T-helper 2 cell treated with Interferon-gamma antibody and Interleukin-4, amounts not matched to agents 5 μg/mL and 100 μg/mL, for 36 hours (primary cell): ENCODE measurements around the gene CTNNA1.
"Not testable (repeated sequence)": the region's sequence is repeated elsewhere in the genome, so short reads cannot be mapped to it uniquely, and the experiment has no call there.

Experiments used
- DNase-seq: peaks from one replicate; pipeline ENCODE4 v3.0.0; 2021; ENCODE audit warnings: low spot score
- H3K27ac Mint-ChIP-seq: one replicate; pipeline ENCODE4 v1.8.0; 2021; ENCODE audit warnings: mild to moderate bottlenecking, mixed read lengths
- H3K27me3 Mint-ChIP-seq: one replicate; pipeline ENCODE4 v1.8.0; 2021; ENCODE audit warnings: low read depth, mixed read lengths
- H3K36me3 Mint-ChIP-seq: one replicate; pipeline ENCODE4 v1.8.0; 2021; ENCODE audit warnings: low read depth, mixed read lengths
- H3K4me1 Mint-ChIP-seq: one replicate; pipeline ENCODE4 v1.8.0; 2021; ENCODE audit warnings: low read depth, mixed read lengths
- H3K4me3 Mint-ChIP-seq: one replicate; pipeline ENCODE4 v1.8.0; 2022; ENCODE audit warnings: mild to moderate bottlenecking, moderate library complexity, mixed read lengths
- H3K9me3 Mint-ChIP-seq: one replicate; pipeline ENCODE4 v1.8.0; 2021; ENCODE audit warnings: mixed read lengths

The CTNNA1 gene

GRCh38 chr5:138757061-138757776, 4.0 kb downstream of the CTNNA1 start:
- Mint-ChIP-seq H3K4me1 (peaks cover 36% of the 10 kb centered on the region), H3K27ac (no peak overlapping the region), H3K9me3 (no peaks in the 10 kb centered on the region), H3K27me3 (peaks cover 8% of the 10 kb centered on the region), H3K4me3 (no peak overlapping the region), H3K36me3 (peaks cover 19% of the 10 kb centered on the region)
- no peak for DNase-seq

DNA sequence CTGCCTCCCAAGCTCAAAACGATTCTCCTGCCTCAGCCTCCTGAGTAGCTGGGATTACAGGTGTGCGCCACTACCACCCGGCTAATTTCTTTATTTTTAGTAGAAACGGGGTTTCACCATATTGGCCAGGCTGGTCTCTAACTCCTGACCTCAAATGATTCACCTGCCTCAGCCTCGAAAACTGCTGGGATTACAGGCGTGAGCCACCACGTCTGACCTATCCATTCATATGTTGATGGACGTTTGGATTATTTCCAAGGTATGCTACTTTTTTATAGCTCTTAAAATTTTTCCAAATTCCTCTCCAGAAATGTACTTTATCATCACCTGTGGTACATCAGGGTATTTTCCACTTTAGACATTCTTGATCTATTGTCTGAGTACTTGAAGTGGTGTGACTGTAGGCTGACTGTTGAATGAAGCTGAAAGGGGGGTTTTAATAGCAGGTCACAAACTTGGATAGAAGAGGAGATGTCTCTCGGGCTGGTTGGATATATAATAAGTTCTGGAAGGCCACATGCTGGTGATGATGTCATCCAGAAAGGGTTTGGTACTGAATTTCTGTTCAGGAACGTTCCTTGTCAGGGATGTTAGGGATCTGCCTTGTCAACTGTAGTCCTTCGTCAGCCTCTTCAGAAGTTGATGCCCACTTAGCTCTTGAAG, 7.4 kb downstream of the CTNNA1 start:
- DNase-seq: no peak
- H3K27me3 Mint-ChIP-seq: no peaks in the 10 kb centered on the region
- peaks cover 23% of the 10 kb centered on the region for H3K36me3 Mint-ChIP-seq
- H3K27ac Mint-ChIP-seq: no peak overlapping the region
- no peaks in the 10 kb centered on the region for H3K9me3 Mint-ChIP-seq
- peak overlapping the region; percentile 25 for H3K4me3 Mint-ChIP-seq
- peaks cover 24% of the 10 kb centered on the region for H3K4me1 Mint-ChIP-seq

DNA sequence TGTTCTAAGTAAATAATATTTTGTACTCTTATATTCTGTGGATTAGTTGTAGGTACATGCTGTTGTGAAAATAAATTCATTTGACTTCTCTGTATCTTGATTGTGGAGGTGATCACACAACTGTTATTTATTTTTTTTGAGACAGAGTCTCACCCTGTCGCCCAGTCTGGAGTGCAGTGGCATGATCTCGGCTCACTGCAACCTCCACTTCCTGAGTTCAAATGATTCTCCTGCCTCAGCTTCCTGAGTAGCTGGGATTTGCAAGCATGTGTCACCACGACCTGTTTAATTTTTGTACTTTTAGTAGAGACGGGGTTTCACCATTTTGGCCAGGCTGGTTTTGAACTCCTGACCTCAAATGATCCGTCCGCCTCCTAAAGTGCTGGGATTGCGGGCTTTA, 7.9 kb downstream of the CTNNA1 start:
- H3K4me3 Mint-ChIP-seq: peak overlapping the region; percentile 25
- DNase-seq, H3K9me3 Mint-ChIP-seq, H3K27me3 Mint-ChIP-seq, H3K27ac Mint-ChIP-seq: not testable (repeated sequence)
- peaks cover 23% of the 10 kb centered on the region for H3K36me3 Mint-ChIP-seq
- peaks cover 26% of the 10 kb centered on the region for H3K4me1 Mint-ChIP-seq

DNA sequence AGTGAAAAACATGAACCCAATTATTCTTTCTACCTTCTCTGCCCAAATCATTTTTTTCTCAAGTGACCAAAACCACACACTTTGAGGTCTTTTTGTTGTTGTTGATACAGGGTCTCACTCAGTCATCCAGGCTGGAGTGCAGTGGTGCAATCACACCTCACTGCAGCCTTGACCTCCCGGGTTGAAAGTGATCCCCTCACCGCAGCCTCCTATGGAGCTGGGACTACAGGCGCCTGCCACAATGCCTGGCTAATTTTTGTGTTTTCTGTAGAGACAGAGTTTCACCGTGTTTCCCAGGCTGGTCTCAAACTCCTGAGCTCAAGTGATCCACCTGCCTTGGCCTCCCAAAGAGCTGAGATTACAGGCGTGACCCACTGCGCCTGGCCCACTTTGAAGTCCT, 8.4 kb downstream of the CTNNA1 start:
- not testable (repeated sequence) for H3K27ac Mint-ChIP-seq, DNase-seq, H3K27me3 Mint-ChIP-seq, H3K9me3 Mint-ChIP-seq, H3K4me3 Mint-ChIP-seq
- Mint-ChIP-seq H3K4me1 (peaks cover 24% of the 10 kb centered on the region), H3K36me3 (peaks cover 20% of the 10 kb centered on the region)

- Mint-ChIP-seq H3K27me3 (no peaks in the 10 kb centered on the region), H3K36me3 (peaks cover 19% of the 10 kb centered on the region), H3K4me3 (no peak overlapping the region), H3K9me3 (no peaks in the 10 kb centered on the region), H3K4me1 (peaks cover 22% of the 10 kb centered on the region), H3K27ac (no peak overlapping the region)
- no peak for DNase-seq
Measured at GRCh38 chr5:138762110-138762509, 8.9 kb downstream of the CTNNA1 start.

DNA sequence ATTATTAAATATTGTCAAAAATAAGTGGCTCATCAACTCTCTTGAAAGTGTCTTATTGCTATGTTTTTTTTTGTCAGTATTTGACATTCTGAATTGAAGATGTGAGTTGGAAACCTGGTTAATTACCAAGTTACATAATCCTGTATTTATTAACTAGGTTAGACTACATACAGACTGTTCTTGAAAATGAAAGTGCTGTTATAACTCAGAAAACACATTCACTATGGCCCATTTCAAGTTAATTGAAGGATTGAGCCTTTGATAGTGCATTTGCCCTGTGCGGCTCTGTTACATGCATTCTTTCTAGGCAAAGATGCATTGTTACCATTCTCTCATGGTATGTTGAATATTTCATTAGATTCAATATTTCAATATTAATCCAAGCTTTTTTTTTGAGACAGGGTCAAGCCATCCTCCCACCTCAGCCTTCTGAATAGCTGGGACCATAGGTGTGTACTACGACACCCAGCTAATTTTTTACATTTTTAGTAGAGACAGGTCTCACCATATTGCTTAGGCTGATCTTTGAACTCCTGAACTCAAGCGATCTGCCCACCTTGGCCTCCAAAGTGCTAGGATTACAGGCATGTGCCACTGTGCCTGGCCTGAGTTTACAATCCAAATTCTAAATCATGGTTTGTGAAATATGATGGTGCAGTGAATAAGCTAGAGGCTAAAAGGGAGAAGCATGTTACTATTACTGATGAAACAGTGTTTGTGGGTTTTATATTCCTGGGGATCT, 10.0 kb downstream of the CTNNA1 start:
- Mint-ChIP-seq H3K9me3 (no peaks in the 10 kb centered on the region), H3K27ac (no peak overlapping the region), H3K4me1 (peaks cover 19% of the 10 kb centered on the region), H3K36me3 (peaks cover 15% of the 10 kb centered on the region), H3K27me3 (no peaks in the 10 kb centered on the region), H3K4me3 (no peak overlapping the region)
- DNase-seq: no peak

- H3K27me3 Mint-ChIP-seq: no peaks in the 10 kb centered on the region
Measured at GRCh38 chr5:138770291-138770690, 17.1 kb downstream of the CTNNA1 start.

DNA sequence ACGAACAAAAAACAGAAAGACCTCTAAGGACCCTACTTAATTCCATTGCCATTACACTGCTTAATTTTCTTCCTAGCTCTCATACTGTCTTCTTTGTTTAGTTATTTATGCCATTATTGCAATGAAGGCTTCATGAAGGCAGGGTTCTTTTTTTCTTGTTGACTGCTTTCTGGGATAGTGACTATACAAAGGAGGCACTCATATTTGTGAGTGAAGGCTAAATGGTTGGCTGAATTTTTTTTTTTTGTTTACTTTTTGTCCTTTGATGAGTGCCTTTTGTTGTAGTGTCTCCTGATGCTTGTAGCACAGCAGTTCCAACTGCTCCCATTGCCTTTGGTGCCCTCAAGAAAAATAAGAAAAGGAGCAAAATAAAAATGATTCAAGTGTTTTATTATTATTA, 17.8 kb downstream of the CTNNA1 start:
- Mint-ChIP-seq H3K4me1 (peaks cover 2% of the 10 kb centered on the region), H3K27me3 (no peaks in the 10 kb centered on the region), H3K36me3 (no peaks in the 10 kb centered on the region), H3K4me3 (no peak overlapping the region), H3K9me3 (no peaks in the 10 kb centered on the region), H3K27ac (no peak overlapping the region)
- DNase-seq: no peak

More at GRCh38 chr5:138770291-138770690, 17.1 kb downstream of the CTNNA1 start:
- DNase-seq: no peak
- H3K9me3 Mint-ChIP-seq: no peaks in the 10 kb centered on the region
- H3K4me3 Mint-ChIP-seq: no peak overlapping the region
- H3K4me1 Mint-ChIP-seq: peaks cover 3% of the 10 kb centered on the region
- no peaks in the 10 kb centered on the region for H3K36me3 Mint-ChIP-seq
- H3K27ac Mint-ChIP-seq: no peak overlapping the region

GRCh38 chr5:138772986-138773594, 19.9 kb downstream of the CTNNA1 start:
- DNase-seq: no peak
- no peaks in the 10 kb centered on the region for H3K27me3 Mint-ChIP-seq

GRCh38 chr5:138773624-138774023, 20.4 kb downstream of the CTNNA1 start:
- not testable (repeated sequence) for H3K9me3 Mint-ChIP-seq, DNase-seq, H3K4me1 Mint-ChIP-seq, H3K4me3 Mint-ChIP-seq, H3K27ac Mint-ChIP-seq, H3K27me3 Mint-ChIP-seq, H3K36me3 Mint-ChIP-seq

More at GRCh38 chr5:138772986-138773594, 19.9 kb downstream of the CTNNA1 start:
- Mint-ChIP-seq H3K4me1 (no peaks in the 10 kb centered on the region), H3K36me3 (peaks cover under 1% of the 10 kb centered on the region), H3K4me3 (no peak overlapping the region), H3K9me3 (no peaks in the 10 kb centered on the region), H3K27ac (no peak overlapping the region)

DNA sequence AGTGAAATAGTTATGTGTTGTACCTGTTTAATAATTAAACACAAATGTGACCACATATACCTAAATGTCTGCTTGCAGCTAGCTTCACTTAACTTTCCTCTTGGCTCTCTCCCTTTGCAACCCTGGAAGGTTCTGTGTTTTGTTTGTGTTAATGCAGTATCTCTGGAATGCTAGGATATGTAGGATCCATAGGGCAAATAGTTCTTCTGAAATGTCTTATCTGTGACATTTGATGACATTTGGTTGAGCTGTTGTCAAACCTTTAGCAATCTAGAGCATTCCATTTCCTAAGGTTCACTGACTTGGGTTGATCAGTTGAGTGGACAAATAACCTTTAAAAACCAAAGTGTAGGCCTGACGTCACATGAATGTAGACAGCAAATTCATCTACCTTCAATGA, 21.8 kb downstream of the CTNNA1 start:
- no peak overlapping the region for H3K4me3 Mint-ChIP-seq
- H3K9me3 Mint-ChIP-seq: no peaks in the 10 kb centered on the region
- no peaks in the 10 kb centered on the region for H3K4me1 Mint-ChIP-seq
- H3K36me3 Mint-ChIP-seq: peaks cover 4% of the 10 kb centered on the region
- no peak overlapping the region for H3K27ac Mint-ChIP-seq
- no peak for DNase-seq
- H3K27me3 Mint-ChIP-seq: no peaks in the 10 kb centered on the region

- no peak for DNase-seq
- H3K27ac Mint-ChIP-seq: no peak overlapping the region
- no peaks in the 10 kb centered on the region for H3K27me3 Mint-ChIP-seq
- H3K36me3 Mint-ChIP-seq: peaks cover 4% of the 10 kb centered on the region
- H3K4me1 Mint-ChIP-seq: no peaks in the 10 kb centered on the region
- no peak overlapping the region for H3K4me3 Mint-ChIP-seq
- H3K9me3 Mint-ChIP-seq: no peaks in the 10 kb centered on the region
Measured at GRCh38 chr5:138778234-138778633, 25.0 kb downstream of the CTNNA1 start.

- no peaks in the 10 kb centered on the region for H3K9me3 Mint-ChIP-seq
- H3K36me3 Mint-ChIP-seq: no peaks in the 10 kb centered on the region
- DNase-seq: no peak
- H3K4me3 Mint-ChIP-seq: no peak overlapping the region
- H3K4me1 Mint-ChIP-seq: peaks cover 2% of the 10 kb centered on the region
- H3K27me3 Mint-ChIP-seq: no peaks in the 10 kb centered on the region
- H3K27ac Mint-ChIP-seq: no peak overlapping the region
Measured at GRCh38 chr5:138783976-138784375, 30.8 kb downstream of the CTNNA1 start.

- no peak for DNase-seq
- Mint-ChIP-seq H3K36me3 (no peaks in the 10 kb centered on the region), H3K9me3 (no peaks in the 10 kb centered on the region), H3K27me3 (no peaks in the 10 kb centered on the region), H3K4me1 (peaks cover 2% of the 10 kb centered on the region), H3K27ac (no peak overlapping the region), H3K4me3 (no peak overlapping the region)
Measured at GRCh38 chr5:138784590-138784989, 31.4 kb downstream of the CTNNA1 start.
